Lower lobe of right lung (tissue), 2 donors: Measurements from ENCODE around the gene SLC46A3. TPM values are rescaled to one million over a fixed set of nuclear protein-coding genes. Genes with fewer than 3 reads are reported as not detected.

Experiments used
- ATAC-seq, 2 donors: fragments of 200-7000 bp; cut with Tn5 transposase; one replicate each; pipeline ENCODE4 v1.9.1; 2020 to 2022; ENCODE audit warnings: mild to moderate bottlenecking in 2 of 2, moderate library complexity in 2 of 2
- DNase-seq: peaks from one replicate; pipeline ENCODE4 v3.0.0-alpha.2; 2020
- H3K27ac ChIP-seq: fragments of 200-600 bp; one replicate; pipeline ENCODE4 v1.8.0; 2022
- H3K27me3 ChIP-seq: fragments of 200-600 bp; one replicate; pipeline ENCODE4 v1.8.0; 2022; ENCODE audit warnings: low read depth
- H3K36me3 ChIP-seq: fragments of 200-600 bp; one replicate; pipeline ENCODE4 v1.8.0; 2022; ENCODE audit warnings: mild to moderate bottlenecking
- H3K4me1 ChIP-seq: fragments of 200-600 bp; one replicate; pipeline ENCODE4 v1.8.0; 2022
- H3K4me3 ChIP-seq: fragments of 200-600 bp; one replicate; pipeline ENCODE4 v1.8.0; 2022; ENCODE audit warnings: mild to moderate bottlenecking
- H3K9me3 ChIP-seq: fragments of 200-600 bp; one replicate; pipeline ENCODE4 v1.8.0; 2022
- intact Hi-C: fragments of 100-400 bp; cut with DNase I; formaldehyde crosslinking; loops from one replicate; pipeline ENCODE4 v1.11.0; 2022
- total RNA-seq: library from RNA; stranded (reverse); fragmentation: NEBNext Ultra II Directional; extraction: Animal tissue kit (Norgen Biotek cat#: 25700); gene quantifications from one replicate; pipeline ENCODE4 v1.2.1, GENCODE V29; 2021
- TF ChIP-seq, protein P1 (sequence below): fragments of 200-600 bp; IDR thresholded peaks from one replicate; pipeline ENCODE4 v1.8.0; 2022; ENCODE audit warnings: antibody characterized with exemption, mild to moderate bottlenecking
- donor health status: DM: no; HTN: yes; CAD: no; lungs with severe emphysema.

SLC46A3 gene
- total RNA-seq, 1 donor from 2014 or later, result 22.7 TPM

DNA sequence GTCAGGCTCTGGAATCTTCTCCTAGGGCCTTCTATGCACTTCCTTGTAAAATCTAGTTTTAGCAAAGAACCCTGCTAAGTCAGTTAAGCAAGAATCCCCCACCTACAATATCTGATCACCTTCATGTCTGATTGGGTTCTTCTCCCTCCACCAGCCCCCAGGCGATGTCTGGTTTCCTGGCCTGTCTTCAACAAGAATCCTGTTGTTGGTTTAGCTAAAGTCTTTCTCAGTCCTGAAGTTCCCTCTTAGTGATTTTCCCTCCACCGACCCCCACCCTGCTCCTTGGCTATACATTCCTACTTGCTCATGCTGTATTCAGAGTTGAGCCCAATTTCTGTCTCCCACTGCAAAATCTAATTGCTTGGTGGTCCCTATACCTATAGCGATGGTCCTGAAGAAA, 35.2 kb upstream of the SLC46A3 start:
- Histone ChIP-seq H3K4me1 (peaks cover 12% of the 10 kb centered on the region), H3K9me3 (peaks cover 11% of the 10 kb centered on the region), H3K36me3 (no peaks in the 10 kb centered on the region), H3K27ac (no peak overlapping the region), H3K27me3 (no peaks in the 10 kb centered on the region), H3K4me3 (no peak overlapping the region)
- TF ChIP-seq, protein P1, sequence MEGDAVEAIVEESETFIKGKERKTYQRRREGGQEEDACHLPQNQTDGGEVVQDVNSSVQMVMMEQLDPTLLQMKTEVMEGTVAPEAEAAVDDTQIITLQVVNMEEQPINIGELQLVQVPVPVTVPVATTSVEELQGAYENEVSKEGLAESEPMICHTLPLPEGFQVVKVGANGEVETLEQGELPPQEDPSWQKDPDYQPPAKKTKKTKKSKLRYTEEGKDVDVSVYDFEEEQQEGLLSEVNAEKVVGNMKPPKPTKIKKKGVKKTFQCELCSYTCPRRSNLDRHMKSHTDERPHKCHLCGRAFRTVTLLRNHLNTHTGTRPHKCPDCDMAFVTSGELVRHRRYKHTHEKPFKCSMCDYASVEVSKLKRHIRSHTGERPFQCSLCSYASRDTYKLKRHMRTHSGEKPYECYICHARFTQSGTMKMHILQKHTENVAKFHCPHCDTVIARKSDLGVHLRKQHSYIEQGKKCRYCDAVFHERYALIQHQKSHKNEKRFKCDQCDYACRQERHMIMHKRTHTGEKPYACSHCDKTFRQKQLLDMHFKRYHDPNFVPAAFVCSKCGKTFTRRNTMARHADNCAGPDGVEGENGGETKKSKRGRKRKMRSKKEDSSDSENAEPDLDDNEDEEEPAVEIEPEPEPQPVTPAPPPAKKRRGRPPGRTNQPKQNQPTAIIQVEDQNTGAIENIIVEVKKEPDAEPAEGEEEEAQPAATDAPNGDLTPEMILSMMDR, result no peak
- ATAC-seq, result no peak
- DNase-seq, result no peak
- intact Hi-C loops, result no loop called here

DNA sequence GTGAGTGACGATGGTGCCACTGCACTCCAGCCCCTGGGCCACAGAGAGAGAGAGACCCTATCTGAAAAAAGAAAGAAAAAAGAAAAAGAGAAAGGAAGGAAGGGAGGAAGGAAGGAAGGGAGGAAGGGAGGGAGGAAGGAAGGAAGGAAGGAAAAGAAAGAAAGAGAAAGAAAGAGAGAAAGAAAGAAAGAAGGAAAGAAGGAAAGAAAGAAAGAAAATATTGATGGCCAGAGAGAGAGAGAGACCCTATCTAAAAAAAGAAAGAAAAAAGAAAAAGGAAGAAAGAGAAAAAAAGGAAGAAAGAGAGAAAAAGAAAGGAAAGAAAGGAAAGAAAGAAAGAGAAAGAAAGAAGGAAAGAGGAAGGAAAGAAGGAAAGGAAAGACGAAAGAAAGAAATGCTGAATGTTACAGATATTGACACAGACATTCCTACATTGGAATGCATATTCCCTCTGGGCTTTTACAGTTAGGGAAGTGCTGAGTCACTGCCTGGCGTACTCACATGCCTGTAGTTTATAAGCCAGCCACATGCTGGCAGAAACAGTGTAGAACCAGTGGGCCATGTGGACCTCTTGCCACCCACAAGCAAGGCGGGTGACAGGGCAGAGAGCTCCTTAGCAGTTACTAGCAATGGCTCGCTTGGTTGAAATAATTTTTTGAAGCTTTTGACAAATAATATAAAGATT, 34.6 kb upstream of the SLC46A3 start:
- Histone ChIP-seq H3K4me1 (peaks cover 12% of the 10 kb centered on the region), H3K27ac (no peak overlapping the region), H3K36me3 (no peaks in the 10 kb centered on the region), H3K9me3 (peaks cover 5% of the 10 kb centered on the region), H3K27me3 (no peaks in the 10 kb centered on the region), H3K4me3 (no peak overlapping the region)
- TF ChIP-seq, protein P1, result no peak
- ATAC-seq (peak; percentile 85), DNase-seq (peak; percentile 63)
- intact Hi-C loops, result no loop called here

DNA sequence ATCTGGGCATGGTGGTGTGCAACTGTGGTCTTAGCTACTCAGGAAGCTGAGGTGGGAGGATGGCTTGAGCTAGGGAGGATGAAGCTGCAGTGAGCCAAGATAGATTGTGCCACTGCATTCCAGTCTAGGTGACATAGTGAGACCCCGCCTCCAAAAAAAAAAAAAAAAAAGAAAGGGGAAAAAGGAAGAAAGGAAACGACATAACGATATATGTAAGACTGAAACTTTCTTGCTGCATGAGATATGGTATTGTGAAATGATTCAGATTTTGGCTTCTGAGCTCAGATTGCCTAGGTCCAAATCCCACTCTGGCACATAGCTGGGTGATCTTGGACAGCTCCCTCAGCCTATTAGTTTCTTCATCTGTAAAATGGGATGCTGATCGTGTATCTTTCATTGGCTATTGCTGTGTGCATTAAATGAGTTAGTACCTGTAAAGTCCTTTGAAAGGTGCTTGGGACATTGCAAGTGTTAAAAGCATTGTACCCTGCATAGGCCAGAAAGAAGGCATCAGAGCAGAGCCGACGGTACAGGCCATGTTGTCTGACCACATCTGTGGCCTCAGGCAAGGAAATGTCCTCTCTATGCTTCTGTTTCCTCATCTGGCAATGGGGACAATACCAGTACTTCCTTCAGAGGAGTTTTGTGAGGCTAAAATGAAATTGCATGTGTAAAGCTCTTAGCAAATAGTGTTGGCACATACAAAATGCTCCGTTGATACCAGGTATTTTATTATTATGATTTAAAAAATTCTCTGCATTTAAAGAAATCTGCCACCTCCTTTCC, 32.6 kb upstream of the SLC46A3 start:
- no peak overlapping the region for H3K4me3 ChIP-seq
- no peak overlapping the region for H3K27ac ChIP-seq
- no peaks in the 10 kb centered on the region for H3K36me3 ChIP-seq
- no peaks in the 10 kb centered on the region for H3K27me3 ChIP-seq
- ATAC-seq, result no peak
- DNase-seq, result no peak
- intact Hi-C loops, result no loop called here
- H3K9me3 ChIP-seq, result no peaks in the 10 kb centered on the region
- peaks cover 12% of the 10 kb centered on the region for H3K4me1 ChIP-seq
- TF ChIP-seq, protein P1, result no peak

DNA sequence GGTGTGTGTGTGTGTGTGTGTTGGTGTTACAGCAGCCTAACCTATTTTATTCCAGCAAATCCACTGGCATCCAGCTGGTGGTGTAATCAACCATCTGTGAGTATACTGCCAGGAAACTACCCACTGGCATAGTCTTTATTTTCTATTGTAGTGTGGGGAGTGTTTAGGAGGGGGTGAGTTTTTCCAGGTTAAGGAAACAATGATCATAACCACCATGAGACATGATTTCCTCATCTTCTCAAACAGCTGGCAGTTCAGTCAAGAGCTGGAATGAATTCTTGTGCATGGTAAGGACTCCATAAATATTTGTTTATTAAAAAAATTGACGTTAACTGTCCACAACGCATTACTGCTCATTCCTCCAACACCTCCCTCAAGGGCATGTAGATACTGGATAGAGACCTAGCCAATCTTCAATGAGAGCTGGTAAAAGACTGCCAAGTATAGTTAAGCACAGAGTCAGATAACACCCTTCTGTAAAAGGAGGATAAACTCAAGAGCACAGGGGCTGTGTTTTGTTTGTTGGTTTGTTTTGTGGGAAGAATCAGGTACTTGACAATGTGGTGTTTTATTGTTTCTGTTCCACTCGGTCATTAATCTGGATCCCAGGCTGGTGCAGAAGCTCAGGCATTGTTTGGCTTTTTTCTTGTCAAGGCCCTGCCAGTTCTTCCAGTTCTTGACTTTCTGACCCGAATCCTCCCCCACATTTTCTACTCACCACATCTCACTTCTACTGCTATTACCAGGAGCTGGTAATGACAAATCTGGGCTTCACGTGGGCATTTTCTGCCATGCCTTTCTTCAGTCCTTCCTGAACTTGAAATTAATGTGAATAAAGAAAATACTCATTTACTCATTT, 31.6 kb upstream of the SLC46A3 start:
- intact Hi-C loops, result no loop called here
- no peaks in the 10 kb centered on the region for H3K27me3 ChIP-seq
- no peak overlapping the region for H3K4me3 ChIP-seq
- no peak for ATAC-seq
- no peaks in the 10 kb centered on the region for H3K9me3 ChIP-seq
- no peak overlapping the region for H3K27ac ChIP-seq
- TF ChIP-seq, protein P1, result no peak
- no peak for DNase-seq
- H3K36me3 ChIP-seq, result no peaks in the 10 kb centered on the region
- H3K4me1 ChIP-seq, result peaks cover 12% of the 10 kb centered on the region

DNA sequence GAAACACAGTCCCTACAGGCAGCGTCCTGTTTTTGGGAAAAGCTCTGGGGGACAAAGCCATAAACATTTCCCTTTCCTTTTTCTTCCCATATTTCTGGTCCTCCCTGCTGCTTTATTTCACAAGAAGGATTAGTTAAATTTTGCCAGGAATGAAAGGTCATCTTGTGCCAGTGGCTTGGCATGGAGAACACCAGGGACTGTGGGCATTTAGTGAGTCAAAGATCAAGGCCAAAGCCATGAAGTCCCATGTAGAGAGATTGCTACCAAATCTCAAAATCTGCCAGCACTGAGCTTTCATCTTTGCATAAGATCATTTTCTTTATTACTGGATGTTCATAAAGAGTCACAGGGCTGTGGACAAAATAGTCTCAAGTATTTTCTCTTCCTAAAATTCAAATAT, 29.1 kb upstream of the SLC46A3 start:
- no peaks in the 10 kb centered on the region for H3K27me3 ChIP-seq
- TF ChIP-seq, protein P1, result no peak
- intact Hi-C loops, result no loop called here
- ATAC-seq (no peak), DNase-seq (no peak)
- no peaks in the 10 kb centered on the region for H3K4me1 ChIP-seq
- no peak overlapping the region for H3K27ac ChIP-seq
- no peaks in the 10 kb centered on the region for H3K36me3 ChIP-seq
- no peaks in the 10 kb centered on the region for H3K9me3 ChIP-seq
- H3K4me3 ChIP-seq, result no peak overlapping the region
